Naive thymus-derived CD4-positive, alpha-beta T cell (primary cell): Measurements from ENCODE around the gene SAMD8. TPM values are rescaled to one million over a fixed set of nuclear protein-coding genes. Genes with fewer than 3 reads are reported as not detected.

Source experiments
- ATAC-seq: fragments of 150-1000 bp; cut with Tn5 transposase; 2 replicates; pipeline ENCODE4 v1.10.0; 2021; ENCODE audit warnings: mild to moderate bottlenecking, moderate library complexity
- CTCF ChIA-PET: fragments of 350-600 bp; sonication (Branson Sonifier 250); formaldehyde crosslinking; loops from one replicate; lab custom pipeline; 2021; ENCODE audit warnings: antibody characterized with exemption; lab: Charles Lee
- POLR2A ChIA-PET: fragments of 350-600 bp; sonication (Branson Sonifier 250); formaldehyde crosslinking; loops from one replicate; lab custom pipeline; 2021; ENCODE audit warnings: antibody characterized with exemption, inconsistent platforms; lab: Charles Lee
- DNase-seq, 9 donors: peaks; one replicate each; pipeline versions ENCODE4 v3.0.0 to v3.0.0-alpha.2; 2020 to 2022; ENCODE audit warnings: mixed read lengths in 1 of 9
- H3K27ac ChIP-seq: one replicate; pipeline ENCODE4 v1.7.0; 2013; ENCODE audit warnings: mild to moderate bottlenecking, low read depth, low read length, moderate library complexity
- H3K27me3 ChIP-seq, 2 donors: one replicate each; pipeline ENCODE4 v1.7.0; 2013; ENCODE audit warnings: low read length in 2 of 2, mild to moderate bottlenecking in 2 of 2, moderate library complexity in 2 of 2; ENCODE audit not compliant: control insufficient read depth in 2 of 2, insufficient read depth in 2 of 2
- H3K36me3 ChIP-seq, 3 experiments: 1 replicate in 2 of 3; 2 replicates in 1 of 3; pipeline ENCODE4 v1.7.0; 2013; ENCODE audit warnings: low read length in 3 of 3, mild to moderate bottlenecking in 3 of 3, moderate library complexity in 1 of 3; ENCODE audit not compliant: insufficient read depth in 3 of 3, control insufficient read depth in 2 of 3
- H3K4me1 ChIP-seq, 2 donors: one replicate each; pipeline ENCODE4 v1.7.0; 2013; ENCODE audit warnings: low read length in 2 of 2, mild to moderate bottlenecking in 2 of 2, moderate library complexity in 1 of 2; ENCODE audit not compliant: control insufficient read depth in 2 of 2, insufficient read depth in 2 of 2
- H3K4me3 ChIP-seq: 2 replicates; pipeline ENCODE4 v1.7.0; 2013; ENCODE audit warnings: mild to moderate bottlenecking, low read length
- H3K9me3 ChIP-seq, 3 experiments: 1 replicate in 2 of 3; 2 replicates in 1 of 3; pipeline ENCODE4 v1.7.0; 2013; ENCODE audit warnings: low read length in 3 of 3; ENCODE audit not compliant: control insufficient read depth in 2 of 3
- H3K27ac Mint-ChIP-seq, 9 donors: one replicate each; pipeline ENCODE4 v1.8.0; 2020 to 2022; ENCODE audit warnings: mixed read lengths in 9 of 9, mild to moderate bottlenecking in 8 of 9, moderate library complexity in 5 of 9, inconsistent platforms in 2 of 9
- H3K27me3 Mint-ChIP-seq, 5 donors: one replicate each; pipeline ENCODE4 v1.8.0; 2021 to 2022; ENCODE audit warnings: mixed read lengths in 5 of 5, mild to moderate bottlenecking in 1 of 5
- H3K36me3 Mint-ChIP-seq, 5 donors: one replicate each; pipeline ENCODE4 v1.8.0; 2020 to 2022; ENCODE audit warnings: mixed read lengths in 5 of 5, mild to moderate bottlenecking in 3 of 5, inconsistent platforms in 1 of 5
- H3K4me1 Mint-ChIP-seq, 7 donors: one replicate each; pipeline ENCODE4 v1.8.0; 2020 to 2022; ENCODE audit warnings: mixed read lengths in 7 of 7, mild to moderate bottlenecking in 3 of 7, inconsistent platforms in 1 of 7
- H3K4me3 Mint-ChIP-seq, 10 donors: one replicate each; pipeline ENCODE4 v1.8.0; 2020 to 2022; ENCODE audit warnings: mild to moderate bottlenecking in 10 of 10, mixed read lengths in 10 of 10, moderate library complexity in 6 of 10, inconsistent platforms in 2 of 10
- H3K9me3 Mint-ChIP-seq, 11 donors: one replicate each; pipeline ENCODE4 v1.8.0; 2020 to 2022; ENCODE audit warnings: mixed read lengths in 11 of 11, mild to moderate bottlenecking in 4 of 11, inconsistent platforms in 1 of 11, moderate library complexity in 1 of 11
- intact Hi-C, 2 donors: fragments of 100-400 bp; cut with micrococcal nuclease; formaldehyde crosslinking; loops; one replicate each; pipeline ENCODE4 v1.15.1; 2023
- polyA plus RNA-seq, 2 donors: library from polyadenylated mRNA; unstranded; fragments of 300-500 nt; fragmentation: Illumina TruSeq; gene quantifications; one replicate each; pipeline ENCODE4 v1.2.3, GENCODE V29; 2021
- total RNA-seq, 6 experiments: library from RNA in 5 of 6; stranded (reverse) in 5 of 6; gene quantifications; 1 replicate in 5 of 6; 2 replicates in 1 of 6; pipeline ENCODE4 v1.2.3 and lab custom pipeline; 2021 to 2026

Gene SAMD8
- total and polyA plus RNA-seq, 7 experiments from 2014 or later, result 4.5 to 31.7 (median 16.2) TPM

GRCh38 chr10:75066271-75066670, 45.2 kb upstream of the SAMD8 start:
- no peaks in the 10 kb centered on the region for H3K27me3 ChIP-seq
- Mint-ChIP-seq H3K27me3 (no peaks in the 10 kb centered on the region), H3K36me3 (no peaks in the 10 kb centered on the region), H3K4me3 (no peak overlapping the region), H3K27ac (no peak overlapping the region), H3K9me3 (peaks cover 0 to 1% (median 0%) of the 10 kb centered on the region in 11 donors), H3K4me1 (peaks cover 0 to 4% (median 0%) of the 10 kb centered on the region in 7 donors)
- CTCF ChIA-PET, result interaction anchor here (0.6 kb wide), 1 partner anchor 429 kb away, joined by 3 read pairs; no protein-coding TSS in a partner anchor
- no peak overlapping the region for H3K27ac ChIP-seq
- H3K36me3 ChIP-seq, result no peaks in the 10 kb centered on the region
- no peaks in the 10 kb centered on the region for H3K9me3 ChIP-seq
- intact Hi-C loops, result no loop called here
- H3K4me3 ChIP-seq, result no peak overlapping the region
- ATAC-seq, result no peak
- no peaks in the 10 kb centered on the region for H3K4me1 ChIP-seq
- POLR2A ChIA-PET, result no interaction called here
- DNase-seq, result no peak

GRCh38 chr10:75067272-75067671, 44.2 kb upstream of the SAMD8 start:
- no peak overlapping the region for H3K27ac Mint-ChIP-seq
- H3K4me3 Mint-ChIP-seq, result no peak overlapping the region
- no peaks in the 10 kb centered on the region for H3K9me3 Mint-ChIP-seq
- no peaks in the 10 kb centered on the region for H3K9me3 ChIP-seq
- ATAC-seq, result no peak
- no peaks in the 10 kb centered on the region for H3K4me1 ChIP-seq
- H3K27ac ChIP-seq, result no peak overlapping the region
- ChIA-PET POLR2A (no interaction called here), CTCF (no interaction called here)
- DNase-seq, result no peak
- no peaks in the 10 kb centered on the region for H3K27me3 Mint-ChIP-seq
- no peaks in the 10 kb centered on the region for H3K36me3 Mint-ChIP-seq
- H3K27me3 ChIP-seq, result no peaks in the 10 kb centered on the region
- H3K4me1 Mint-ChIP-seq, result peaks cover 0 to 4% (median 0%) of the 10 kb centered on the region in 7 donors
- no peaks in the 10 kb centered on the region for H3K36me3 ChIP-seq
- no peak overlapping the region for H3K4me3 ChIP-seq
- intact Hi-C loops, result no loop called here

GRCh38 chr10:75068523-75068922, 42.9 kb upstream of the SAMD8 start:
- no peaks in the 10 kb centered on the region for H3K27me3 Mint-ChIP-seq
- H3K27ac Mint-ChIP-seq, result no peak overlapping the region
- no peaks in the 10 kb centered on the region for H3K36me3 ChIP-seq
- no peak overlapping the region for H3K27ac ChIP-seq
- ChIA-PET CTCF (no interaction called here), POLR2A (no interaction called here)
- no peaks in the 10 kb centered on the region for H3K27me3 ChIP-seq
- no peak overlapping the region for H3K4me3 Mint-ChIP-seq
- H3K9me3 Mint-ChIP-seq, result no peaks in the 10 kb centered on the region
- H3K4me1 Mint-ChIP-seq, result peaks cover 0 to 4% (median 0%) of the 10 kb centered on the region in 7 donors
- H3K4me1 ChIP-seq, result no peaks in the 10 kb centered on the region
- H3K9me3 ChIP-seq, result no peaks in the 10 kb centered on the region
- H3K4me3 ChIP-seq, result no peak overlapping the region
- no peaks in the 10 kb centered on the region for H3K36me3 Mint-ChIP-seq
- intact Hi-C loops, result no loop called here
- DNase-seq (no peak), ATAC-seq (no peak)

- DNase-seq (no peak), ATAC-seq (no peak)
- H3K9me3 Mint-ChIP-seq, result no peaks in the 10 kb centered on the region
- ChIA-PET POLR2A (interaction anchor here (1.1 kb wide), 1 partner anchor 9 kb away, joined by 3 read pairs; no protein-coding TSS in a partner anchor), CTCF (no interaction called here)
- H3K27me3 ChIP-seq, result no peaks in the 10 kb centered on the region
- H3K9me3 ChIP-seq, result no peaks in the 10 kb centered on the region
- no peak overlapping the region for H3K27ac Mint-ChIP-seq
- H3K27me3 Mint-ChIP-seq, result no peaks in the 10 kb centered on the region
- no peaks in the 10 kb centered on the region for H3K36me3 ChIP-seq
- no peak overlapping the region for H3K27ac ChIP-seq
- no peak overlapping the region for H3K4me3 ChIP-seq
- intact Hi-C loops, result no loop called here
- H3K4me1 ChIP-seq, result no peaks in the 10 kb centered on the region
- H3K4me3 Mint-ChIP-seq, result no peak overlapping the region
- peaks cover 0 to 14% (median 0%) of the 10 kb centered on the region in 7 donors for H3K4me1 Mint-ChIP-seq
- H3K36me3 Mint-ChIP-seq, result no peaks in the 10 kb centered on the region
Observed at GRCh38 chr10:75070476-75070875, 41.0 kb upstream of the SAMD8 start.

- Histone ChIP-seq H3K4me3 (no peak overlapping the region), H3K27ac (no peak overlapping the region), H3K9me3 (no peaks in the 10 kb centered on the region), H3K4me1 (no peaks in the 10 kb centered on the region), H3K36me3 (no peaks in the 10 kb centered on the region), H3K27me3 (no peaks in the 10 kb centered on the region)
- no peaks in the 10 kb centered on the region for H3K36me3 Mint-ChIP-seq
- DNase-seq (no peak), ATAC-seq (no peak)
- ChIA-PET CTCF (no interaction called here), POLR2A (no interaction called here)
- intact Hi-C loops, result no loop called here
- no peak overlapping the region for H3K27ac Mint-ChIP-seq
- no peak overlapping the region for H3K4me3 Mint-ChIP-seq
- H3K27me3 Mint-ChIP-seq, result no peaks in the 10 kb centered on the region
- peaks cover 0 to 14% (median 0%) of the 10 kb centered on the region in 7 donors for H3K4me1 Mint-ChIP-seq
- no peaks in the 10 kb centered on the region for H3K9me3 Mint-ChIP-seq
Observed at GRCh38 chr10:75070961-75071428, 40.5 kb upstream of the SAMD8 start.

- H3K27ac Mint-ChIP-seq, result no peak overlapping the region
- CTCF ChIA-PET, result interaction anchor here (0.7 kb wide), 1 partner anchor 859 kb away, joined by 3 read pairs; no protein-coding TSS in a partner anchor
Observed at GRCh38 chr10:75071756-75072155, 39.7 kb upstream of the SAMD8 start.

GRCh38 chr10:75072727-75073126, 38.7 kb upstream of the SAMD8 start:
- H3K36me3 ChIP-seq, result no peaks in the 10 kb centered on the region
- intact Hi-C loops, result no loop called here
- CTCF ChIA-PET, result interaction anchor here (0.7 kb wide), 1 partner anchor 860 kb away, joined by 3 read pairs; no protein-coding TSS in a partner anchor
- H3K4me3 ChIP-seq, result no peak overlapping the region
- Mint-ChIP-seq H3K4me1 (peaks cover 0 to 14% (median 0%) of the 10 kb centered on the region in 7 donors), H3K4me3 (no peak overlapping the region), H3K9me3 (no peaks in the 10 kb centered on the region), H3K27ac (no peak overlapping the region), H3K27me3 (no peaks in the 10 kb centered on the region), H3K36me3 (no peaks in the 10 kb centered on the region)
- ATAC-seq, result no peak
- POLR2A ChIA-PET, result no interaction called here
- no peak for DNase-seq
- H3K4me1 ChIP-seq, result no peaks in the 10 kb centered on the region
- no peaks in the 10 kb centered on the region for H3K27me3 ChIP-seq
- H3K9me3 ChIP-seq, result no peaks in the 10 kb centered on the region
- no peak overlapping the region for H3K27ac ChIP-seq

More at GRCh38 chr10:75071756-75072155, 39.7 kb upstream of the SAMD8 start:
- no peak overlapping the region for H3K4me3 ChIP-seq
- no peak overlapping the region for H3K4me3 Mint-ChIP-seq
- intact Hi-C loops, result no loop called here
- POLR2A ChIA-PET, result interaction anchor here (0.6 kb wide), 1 partner anchor 8 kb away, joined by 4 read pairs; no protein-coding TSS in a partner anchor
- no peaks in the 10 kb centered on the region for H3K4me1 ChIP-seq
- no peaks in the 10 kb centered on the region for H3K36me3 Mint-ChIP-seq
- H3K4me1 Mint-ChIP-seq, result peaks cover 0 to 14% (median 0%) of the 10 kb centered on the region in 7 donors
- H3K9me3 ChIP-seq, result no peaks in the 10 kb centered on the region
- no peaks in the 10 kb centered on the region for H3K27me3 Mint-ChIP-seq
- no peak for ATAC-seq
- no peak for DNase-seq
- H3K36me3 ChIP-seq, result no peaks in the 10 kb centered on the region
- H3K27me3 ChIP-seq, result no peaks in the 10 kb centered on the region
- no peak overlapping the region for H3K27ac ChIP-seq
- H3K9me3 Mint-ChIP-seq, result no peaks in the 10 kb centered on the region
